Neural crest cell (in vitro differentiated cells): ENCODE measurements around the gene FAM9C. TPM values are rescaled to one million over a fixed set of nuclear protein-coding genes. Genes with fewer than 3 reads are reported as not detected.
A peak's percentile ranks its signal among the peaks of the same experiment; 100 is the strongest.

Experiments
- DNase-seq: peaks from one replicate; pipeline ENCODE4 v3.0.0; 2021; ENCODE audit warnings: low read depth, mixed read lengths, low spot score
- H3K27ac Mint-ChIP-seq: one replicate; pipeline ENCODE4 v1.8.0; 2021; ENCODE audit warnings: mild to moderate bottlenecking, mixed read lengths; ENCODE audit not compliant: unreplicated experiment
- H3K27me3 Mint-ChIP-seq: 2 replicates; pipeline ENCODE4 v1.8.0; 2021; ENCODE audit warnings: low read depth, mild to moderate bottlenecking, mixed read lengths
- H3K36me3 Mint-ChIP-seq: 2 replicates; pipeline ENCODE4 v1.8.0; 2021; ENCODE audit warnings: low read depth, mild to moderate bottlenecking, mixed read lengths
- H3K4me1 Mint-ChIP-seq: 2 replicates; pipeline ENCODE4 v1.8.0; 2021; ENCODE audit warnings: mixed read lengths
- H3K4me3 Mint-ChIP-seq: one replicate; pipeline ENCODE4 v1.8.0; 2021; ENCODE audit warnings: mild to moderate bottlenecking, mixed read lengths
- H3K9me3 Mint-ChIP-seq: 2 replicates; pipeline ENCODE4 v1.8.0; 2021; ENCODE audit warnings: mixed read lengths
- CTCF ChIP-seq: fragments of 200-600 bp; sonication (generic); conservative IDR thresholded peaks from 2 replicates; pipeline ENCODE4 v1.5.0; 2021; ENCODE audit warnings: antibody characterized with exemption, mild to moderate bottlenecking
- total RNA-seq: library from RNA; stranded (reverse); gene quantifications from 2 replicates; pipeline ENCODE4 v1.2.1, GENCODE V29; 2021

FAM9C gene
- total RNA-seq, 1 donor from 2014 or later: 0.07 TPM

- no peak for TF ChIP-seq CTCF
- DNase-seq: no peak
- no peak overlapping the region for H3K27ac Mint-ChIP-seq
- H3K27me3 Mint-ChIP-seq: no peaks in the 10 kb centered on the region
- peaks cover 22% of the 10 kb centered on the region for H3K4me1 Mint-ChIP-seq
- H3K4me3 Mint-ChIP-seq: no peak overlapping the region
- peaks cover 7% of the 10 kb centered on the region for H3K9me3 Mint-ChIP-seq
- peaks cover 2% of the 10 kb centered on the region for H3K36me3 Mint-ChIP-seq
These were observed 1.3 kb downstream of the FAM9C start for GRCh38 chrX:13043138-13043537.

DNA sequence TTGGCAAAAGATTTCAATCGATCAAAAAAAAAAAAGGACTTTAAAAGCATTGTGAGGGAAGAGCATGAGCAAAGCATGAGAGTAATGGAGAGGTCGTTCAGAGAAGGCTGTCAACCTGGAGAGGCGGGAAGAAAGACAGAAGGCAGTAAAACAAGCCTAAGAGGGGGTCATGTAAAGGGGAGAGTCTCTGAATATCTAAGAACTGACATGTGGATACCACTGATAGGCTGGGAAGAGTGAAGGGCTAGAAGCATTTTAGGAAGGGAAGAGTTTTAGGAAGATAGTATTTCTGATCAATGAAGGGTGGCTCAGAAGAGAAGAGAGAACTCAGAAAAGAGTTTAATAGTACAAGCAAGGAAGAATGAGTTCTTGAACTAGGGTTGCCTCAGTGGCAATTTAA, 7.5 kb downstream of the FAM9C start:
- Mint-ChIP-seq H3K27me3 (no peaks in the 10 kb centered on the region), H3K27ac (no peak overlapping the region), H3K9me3 (peaks cover 15% of the 10 kb centered on the region), H3K36me3 (peaks cover 6% of the 10 kb centered on the region), H3K4me1 (peaks cover 14% of the 10 kb centered on the region), H3K4me3 (no peak overlapping the region)
- DNase-seq: no peak
- TF ChIP-seq CTCF: no peak

GRCh38 chrX:13033193-13033592, 11.2 kb downstream of the FAM9C start:
- no peak for DNase-seq
- H3K27me3 Mint-ChIP-seq: no peaks in the 10 kb centered on the region
- TF ChIP-seq CTCF: no peak
- peaks cover 9% of the 10 kb centered on the region for H3K9me3 Mint-ChIP-seq
- peaks cover 4% of the 10 kb centered on the region for H3K36me3 Mint-ChIP-seq
- H3K27ac Mint-ChIP-seq: no peak overlapping the region
- H3K4me3 Mint-ChIP-seq: no peak overlapping the region
- H3K4me1 Mint-ChIP-seq: peaks cover 47% of the 10 kb centered on the region

DNA sequence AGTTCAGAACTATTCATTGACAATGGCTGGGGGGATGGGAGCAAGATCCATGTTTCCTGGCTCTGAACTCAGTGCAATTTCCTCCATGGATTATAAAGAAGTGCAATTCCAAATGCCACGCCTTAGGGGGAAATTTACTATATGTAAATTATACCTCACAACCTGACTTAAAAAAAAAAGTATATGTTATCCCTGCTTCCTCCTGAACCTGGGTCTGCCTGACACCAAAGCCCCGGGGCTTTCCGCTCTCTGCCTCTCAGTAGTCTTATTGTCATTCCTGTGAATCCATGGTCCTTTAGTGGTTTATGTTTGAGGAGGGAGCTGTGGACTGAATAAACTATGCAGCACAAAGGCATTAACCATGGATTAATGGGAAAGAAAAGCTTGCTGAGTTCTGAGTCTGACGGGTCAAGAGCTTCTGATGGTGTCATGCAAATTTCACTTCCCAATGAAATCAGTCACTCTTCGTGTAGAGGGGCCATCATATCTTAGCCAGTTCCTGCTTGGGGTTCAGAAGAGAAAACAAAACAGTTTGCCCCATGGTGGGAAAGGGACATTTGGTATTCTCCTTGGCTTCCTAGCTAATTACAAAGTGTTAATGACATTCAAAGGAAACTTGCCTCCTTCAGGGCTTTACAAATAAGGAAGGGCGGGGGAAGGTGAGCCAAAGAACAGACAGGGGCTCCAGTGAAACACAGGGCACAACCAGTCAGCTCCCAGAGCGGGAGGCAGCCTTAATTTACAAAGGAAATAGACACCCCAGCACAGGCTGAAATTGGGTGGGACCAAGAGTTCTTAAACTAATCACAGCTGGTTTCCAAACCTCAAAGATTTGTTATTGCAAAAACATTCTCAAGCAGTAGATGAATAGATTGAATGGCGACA, 14.3 kb downstream of the FAM9C start:
- H3K4me1 Mint-ChIP-seq: peaks cover 49% of the 10 kb centered on the region
- TF ChIP-seq CTCF: no peak
- no peak for DNase-seq
- no peaks in the 10 kb centered on the region for H3K27me3 Mint-ChIP-seq
- H3K4me3 Mint-ChIP-seq: peak overlapping the region; percentile 73
- H3K36me3 Mint-ChIP-seq: peaks cover 2% of the 10 kb centered on the region
- peaks cover 5% of the 10 kb centered on the region for H3K9me3 Mint-ChIP-seq
- peak overlapping the region; percentile 96 for H3K27ac Mint-ChIP-seq

GRCh38 chrX:13029637-13029886, 14.9 kb downstream of the FAM9C start:
- DNase-seq: no peak
- TF ChIP-seq CTCF: no peak
- Mint-ChIP-seq H3K27ac (peak overlapping the region; percentile 96), H3K36me3 (peaks cover 4% of the 10 kb centered on the region), H3K9me3 (peaks cover 5% of the 10 kb centered on the region), H3K27me3 (no peaks in the 10 kb centered on the region), H3K4me1 (peaks cover 50% of the 10 kb centered on the region), H3K4me3 (peak overlapping the region; percentile 73)
